ENCODE data around the gene CABP4.

- TF ChIP-seq CTCF (IDR thresholded peaks at IDR 0.05; ENCODE audit: extremely low read depth in 1 of 2, insufficient read depth in 1 of 2, low read depth in 1 of 2, low read length in 2 of 2) (no peak), POLR2A (IDR thresholded peaks at IDR 0.05; ENCODE audit: low read depth, low read length) (no peak), POLR2AphosphoS5 (IDR thresholded peaks at IDR 0.05; ENCODE audit: insufficient read depth, low read depth, low read length) (no peak), JUN (IDR thresholded peaks at IDR 0.05; ENCODE audit: borderline replicate concordance, insufficient read depth, insufficient read length, low read depth) (no peak), GATA2 (IDR thresholded peaks at IDR 0.05; ENCODE audit: insufficient read depth, insufficient read length, low read depth, low read length) (no peak), EZH2 (IDR thresholded peaks at IDR 0.05; ENCODE audit: borderline replicate concordance, low read depth, low read length, severe bottlenecking) (no peak), FOS (IDR thresholded peaks at IDR 0.05; ENCODE audit: borderline replicate concordance, insufficient read depth, low read length) (no peak)
Measured at GRCh38 chr11:67489885-67490726, 35.0 kb downstream of the CABP4 start.
